GM12874 (cell line): Measurements from ENCODE around the gene EXOC3L1.

Experiments used
- CTCF ChIP-seq: IDR thresholded peaks from 2 replicates; pipeline ENCODE4 v1.5.1; 2011; ENCODE audit warnings: low read depth, mild to moderate bottlenecking, control low read depth, low read length, moderate library complexity; ENCODE audit not compliant: insufficient read depth

Gene EXOC3L1

GRCh38 chr16:67211674-67212073 is 21.7 kb upstream of the EXOC3L1 start:
- no peak for TF ChIP-seq CTCF

GRCh38 chr16:67210069-67210937 is 20.4 kb upstream of the EXOC3L1 start:
- no peak for TF ChIP-seq CTCF

GRCh38 chr16:67209565-67209964 is 19.6 kb upstream of the EXOC3L1 start:
- no peak for TF ChIP-seq CTCF

- no peak for TF ChIP-seq CTCF
These were observed 18.4 kb upstream of the EXOC3L1 start for GRCh38 chr16:67208154-67208896.

- TF ChIP-seq CTCF, result no peak
These were observed 17.5 kb upstream of the EXOC3L1 start for GRCh38 chr16:67207249-67208091.

- no peak for TF ChIP-seq CTCF
These were observed 16.9 kb upstream of the EXOC3L1 start for GRCh38 chr16:67206838-67207248.

GRCh38 chr16:67206129-67206837 is 16.3 kb upstream of the EXOC3L1 start:
- TF ChIP-seq CTCF, result no peak
